NCI-H2081 treated with DMSO at 0.1 percent for 48 hours (cell line): ENCODE data around the gene RETN.

Experiments used
- DNase-seq: peaks from one replicate; lab custom pipeline; 2025; lab: John Stamatoyannopoulos, UW

The RETN gene

DNA sequence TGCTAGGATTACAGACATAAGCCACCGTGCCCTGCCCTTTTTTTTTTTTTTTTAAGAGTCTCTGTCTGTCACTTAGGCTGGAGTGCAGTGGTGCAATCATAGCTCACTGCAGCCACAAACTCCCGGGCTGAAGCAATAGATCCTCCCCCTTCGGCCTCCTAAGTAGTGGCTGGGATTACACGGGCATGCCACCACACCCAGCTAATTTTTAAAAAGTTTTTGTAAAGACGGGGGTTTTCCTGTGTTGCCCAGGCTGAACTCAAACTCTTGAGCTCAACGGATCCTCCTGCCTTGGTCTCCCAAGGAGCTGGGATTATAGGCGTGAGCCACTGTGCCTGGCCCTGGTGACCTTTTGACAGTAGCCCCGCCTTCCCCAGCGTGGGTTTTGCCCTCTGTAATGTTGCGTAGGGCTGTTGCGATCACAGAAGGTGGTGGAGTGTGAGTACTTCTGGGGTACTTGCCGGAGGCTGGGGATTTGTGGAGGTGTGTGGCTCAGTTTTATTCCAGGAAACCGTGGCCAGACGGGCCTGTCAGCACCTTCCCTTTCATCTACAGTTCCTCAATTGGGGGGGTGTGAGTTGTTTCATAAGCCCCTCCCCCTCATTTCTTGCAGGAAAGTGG, 11.6 kb upstream of the RETN start:
- DNase-seq: no peak

GRCh38 chr19:7658219-7658686, 10.6 kb upstream of the RETN start:
- no peak for DNase-seq

- DNase-seq: no peak
Measured at GRCh38 chr19:7661744-7662538, 6.9 kb upstream of the RETN start.

DNA sequence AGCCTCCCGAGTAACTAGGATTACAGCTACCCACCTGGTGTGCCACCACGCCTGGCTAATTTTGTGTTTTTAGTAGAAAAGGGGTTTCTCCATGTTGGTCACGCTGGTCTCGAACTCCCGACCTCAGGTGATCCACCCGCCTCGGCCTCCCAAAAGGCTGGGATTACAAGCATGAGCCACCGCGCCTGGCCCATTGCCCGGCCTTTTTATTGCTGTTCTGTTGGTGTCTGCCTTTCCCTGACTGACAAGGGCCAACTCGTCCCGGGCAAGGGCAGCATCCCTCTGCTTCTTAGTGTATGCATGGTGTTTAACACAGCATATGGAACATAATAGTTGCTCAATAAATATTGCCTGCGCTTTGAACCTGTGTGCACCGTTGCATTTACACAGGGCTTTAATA, 6.2 kb upstream of the RETN start:
- DNase-seq: no peak

GRCh38 chr19:7663706-7664105, 5.1 kb upstream of the RETN start:
- DNase-seq: no peak

DNA sequence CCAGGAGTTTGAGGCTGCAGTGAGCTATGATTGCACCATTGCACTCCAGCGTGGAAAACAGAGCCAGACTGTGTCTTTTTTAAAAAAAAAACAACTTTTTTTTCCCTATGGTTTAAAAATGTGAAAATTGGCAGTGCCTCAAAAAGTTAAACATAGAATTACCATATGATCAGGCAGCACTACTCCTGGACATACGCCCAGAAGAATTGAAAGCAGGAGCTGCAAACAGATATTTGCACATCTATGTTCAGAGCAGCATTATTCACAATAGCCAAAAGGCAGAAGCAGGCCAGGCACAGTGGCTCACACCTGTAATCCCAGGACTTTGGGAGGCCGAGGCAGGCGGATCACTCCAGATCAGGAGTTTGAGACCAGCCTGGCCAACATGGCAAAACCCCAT, 3.8 kb upstream of the RETN start:
- DNase-seq: no peak

GRCh38 chr19:7669641-7670040, 792 bp downstream of the RETN start:
- DNase-seq: no peak

DNA sequence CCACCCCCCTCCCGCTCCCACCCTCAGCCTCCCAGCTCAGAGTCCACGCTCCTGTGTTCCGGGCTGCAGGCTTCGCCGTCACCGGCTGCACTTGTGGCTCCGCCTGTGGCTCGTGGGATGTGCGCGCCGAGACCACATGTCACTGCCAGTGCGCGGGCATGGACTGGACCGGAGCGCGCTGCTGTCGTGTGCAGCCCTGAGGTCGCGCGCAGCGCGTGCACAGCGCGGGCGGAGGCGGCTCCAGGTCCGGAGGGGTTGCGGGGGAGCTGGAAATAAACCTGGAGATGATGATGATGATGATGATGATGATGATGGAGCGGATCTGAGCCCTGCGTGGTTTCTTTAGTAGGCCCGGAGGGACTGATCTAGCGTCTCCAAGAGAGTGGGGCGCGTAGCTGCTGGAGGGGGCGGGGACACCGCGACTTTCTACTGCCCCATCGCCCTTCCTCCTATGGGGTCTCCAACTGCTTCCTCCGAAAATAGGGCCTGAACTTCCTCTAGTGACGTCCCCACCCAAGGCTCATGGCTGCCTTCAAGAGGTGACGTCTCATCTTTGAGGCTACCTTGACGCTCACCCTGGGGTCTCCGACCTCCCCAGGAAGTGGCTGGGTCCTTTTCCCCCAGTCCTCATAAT, 1.4 kb downstream of the RETN start:
- no peak for DNase-seq

- DNase-seq: no peak
Measured at GRCh38 chr19:7670790-7671189, 1.9 kb downstream of the RETN start.

DNA sequence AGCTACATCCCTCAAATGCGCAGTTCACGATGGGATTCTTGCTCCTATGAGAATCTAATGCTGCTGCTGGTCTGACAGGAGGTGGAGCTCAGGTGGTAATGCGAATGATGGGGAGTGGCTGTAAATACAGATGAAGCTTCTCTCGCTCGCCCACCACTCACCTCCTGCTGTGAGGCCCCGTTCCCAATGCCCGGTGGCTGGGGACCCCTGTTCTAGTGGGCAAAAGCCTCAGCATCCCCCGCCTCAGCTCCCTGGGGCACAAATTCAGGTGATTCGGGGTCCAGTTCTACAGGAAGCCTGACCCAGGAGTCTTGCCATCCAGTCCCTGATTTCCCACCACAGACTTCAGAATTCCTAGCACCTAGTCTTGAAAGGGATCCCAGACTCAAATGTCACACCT, 3.7 kb downstream of the RETN start:
- no peak for DNase-seq

DNA sequence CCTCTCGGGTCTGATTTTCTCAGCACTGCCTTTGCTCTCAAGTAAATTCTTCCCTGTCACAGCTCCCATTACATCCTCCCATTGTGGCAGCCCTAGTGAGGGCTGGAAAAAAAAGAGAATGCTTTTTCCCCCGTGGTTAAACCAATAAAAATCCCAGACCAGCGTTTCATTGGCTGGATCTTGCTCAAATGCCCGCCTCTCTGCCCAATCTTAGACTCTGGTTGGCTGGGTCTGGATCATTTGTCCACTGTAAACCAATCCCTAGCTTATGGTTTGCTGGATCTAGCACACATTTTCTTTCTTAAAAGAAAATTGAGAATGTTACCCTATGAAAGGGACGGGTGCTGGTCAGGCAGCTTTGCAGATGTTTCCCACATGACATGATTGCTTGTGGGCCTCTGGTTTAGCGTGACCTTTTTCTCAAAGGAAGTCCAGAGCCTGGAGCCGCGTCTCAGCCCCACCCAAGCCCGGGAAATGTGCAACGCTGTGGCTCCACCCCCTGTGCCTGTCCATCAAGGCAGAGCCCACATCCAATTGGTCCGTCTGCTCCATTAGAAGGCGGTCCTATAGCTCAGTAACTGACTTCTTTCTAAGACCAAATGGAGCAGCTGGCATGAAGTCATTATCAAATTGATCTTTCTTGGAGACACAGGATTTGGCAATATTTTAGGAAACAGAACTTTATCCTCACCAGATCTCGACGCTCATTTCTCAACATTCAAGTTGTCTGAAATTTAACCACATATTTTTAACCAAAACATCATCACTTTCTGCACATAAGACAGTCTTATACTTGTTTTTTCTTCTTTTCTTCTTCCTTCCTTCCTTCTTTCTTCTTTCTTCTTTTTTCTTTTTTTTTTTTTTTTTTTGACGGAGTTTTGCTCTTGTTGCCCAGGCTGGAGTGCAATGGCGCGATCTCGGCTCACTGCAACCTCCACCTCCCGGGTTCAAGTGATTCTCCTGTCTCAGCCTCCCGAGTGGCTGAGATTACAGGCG, 5.5 kb downstream of the RETN start:
- DNase-seq: peak; percentile 3

GRCh38 chr19:7676376-7676775, 7.5 kb downstream of the RETN start:
- DNase-seq: no peak

GRCh38 chr19:7676854-7677253, 8.0 kb downstream of the RETN start, which contains the start of gene MCEMP1:
TSS of gene MCEMP1 (plus strand) at chr19:7677090. CDS start at chr19:7677121, 31 bp downstream.
- DNase-seq: no peak

DNA sequence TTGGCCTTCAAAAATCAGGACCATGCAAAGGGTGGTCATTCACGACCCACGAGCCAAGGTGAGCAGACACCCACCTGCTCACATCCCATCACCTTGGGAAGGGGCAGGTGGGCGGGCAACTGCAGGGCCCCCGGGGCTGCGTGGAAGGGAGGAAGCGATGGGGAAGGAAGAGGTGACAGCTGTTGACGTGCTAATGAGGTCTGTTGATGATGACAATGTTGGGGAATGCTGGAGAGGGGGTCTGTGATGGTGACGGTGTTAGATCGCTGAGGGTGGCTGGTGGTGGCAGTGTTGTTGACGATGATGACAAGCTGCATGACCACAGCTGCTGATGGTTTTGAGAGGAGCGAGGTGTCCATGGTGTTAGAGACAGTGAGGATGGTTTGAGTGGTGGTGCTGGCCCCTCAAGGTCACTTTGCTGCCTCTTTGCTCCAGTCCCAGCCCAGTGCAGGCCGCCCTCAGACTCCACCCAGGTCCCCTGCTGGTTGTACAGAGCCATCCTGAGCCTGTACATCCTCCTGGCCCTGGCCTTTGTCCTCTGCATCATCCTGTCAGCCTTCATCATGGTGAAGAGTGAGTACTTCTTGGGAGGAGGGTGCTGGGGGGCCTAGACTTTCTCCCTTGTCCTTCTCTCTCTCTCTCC, 8.9 kb downstream of the RETN start:
- no peak for DNase-seq

DNA sequence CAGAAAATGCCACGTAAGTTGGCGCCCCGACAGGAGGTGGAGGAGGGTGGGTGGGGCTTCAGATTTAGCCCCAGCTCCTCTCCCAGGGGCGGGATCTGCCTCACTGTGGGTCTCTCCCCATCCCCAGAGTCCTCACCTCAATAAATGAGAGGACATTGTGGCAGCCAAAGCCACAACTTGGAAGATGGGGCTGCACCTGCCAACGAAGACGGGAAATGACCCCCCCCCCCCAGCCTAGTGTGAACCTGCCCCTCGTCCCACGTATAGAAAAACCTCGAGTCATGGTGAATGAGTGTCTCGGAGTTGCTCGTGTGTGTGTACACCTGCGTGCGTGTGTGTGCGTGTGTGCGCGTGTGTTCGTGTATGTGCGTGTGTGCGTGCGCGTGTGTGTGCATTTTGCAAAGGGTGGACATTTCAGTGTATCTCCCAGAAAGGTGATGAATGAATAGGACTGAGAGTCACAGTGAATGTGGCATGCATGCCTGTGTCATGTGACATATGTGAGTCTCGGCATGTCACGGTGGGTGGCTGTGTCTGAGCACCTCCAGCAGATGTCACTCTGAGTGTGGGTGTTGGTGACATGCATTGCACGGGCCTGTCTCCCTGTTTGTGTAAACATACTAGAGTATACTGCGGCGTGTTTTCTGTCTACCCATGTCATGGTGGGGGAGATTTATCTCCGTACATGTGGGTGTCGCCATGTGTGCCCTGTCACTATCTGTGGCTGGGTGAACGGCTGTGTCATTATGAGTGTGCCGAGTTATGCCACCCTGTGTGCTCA, 10.3 kb downstream of the RETN start:
- DNase-seq: no peak

- no peak for DNase-seq
Measured at GRCh38 chr19:7679771-7680605, 11.1 kb downstream of the RETN start.

- peak; percentile 30 for DNase-seq
Measured at GRCh38 chr19:7680606-7681339, 11.9 kb downstream of the RETN start, which contains the start of gene TRAPPC5. TSS of gene TRAPPC5 (plus strand) at chr19:7680833. CDS start at chr19:7682254, 1,421 bp downstream.

DNA sequence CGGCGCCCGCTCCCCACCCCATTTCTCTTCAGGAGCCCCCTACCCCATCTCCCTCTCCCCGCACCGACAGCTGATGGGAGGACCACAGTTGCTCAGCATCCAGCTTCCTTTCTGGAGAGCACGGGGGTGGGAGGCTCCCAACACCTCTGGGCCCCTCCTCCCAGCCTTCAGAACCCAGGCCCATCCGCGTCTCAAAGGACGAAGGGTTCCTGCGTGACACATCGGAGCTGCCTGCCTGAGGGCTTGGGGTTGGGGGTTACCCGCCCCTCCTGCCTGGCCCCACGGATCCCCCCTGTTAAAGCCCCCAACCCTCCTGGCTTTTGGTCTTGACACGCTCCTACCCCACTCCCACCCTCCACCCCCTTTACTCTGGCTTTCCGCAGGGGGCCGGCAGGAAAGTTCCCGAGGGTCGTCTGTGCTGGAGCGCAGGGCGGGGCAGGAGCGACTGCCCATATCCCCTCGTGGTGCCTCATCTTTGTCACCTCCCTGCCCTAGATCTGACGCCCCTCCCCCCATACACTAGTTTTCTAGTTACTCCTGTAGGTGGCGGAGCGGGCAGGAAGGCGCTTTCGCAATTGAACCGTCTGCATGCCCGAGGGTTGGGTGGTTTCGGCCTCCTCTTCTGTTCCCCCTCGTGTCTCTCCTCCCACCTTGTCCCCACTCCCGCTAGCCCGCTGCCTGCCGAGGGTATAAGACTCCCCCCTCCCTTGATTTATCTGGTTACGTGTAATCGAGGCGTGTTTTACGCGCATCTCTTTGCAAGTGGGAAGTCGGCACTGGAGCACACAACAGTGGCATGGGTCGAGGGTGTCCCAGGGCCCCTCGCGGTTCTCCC, 12.7 kb downstream of the RETN start:
- no peak for DNase-seq
